Activated CD8-positive, alpha-beta T cell treated with anti-CD3 and anti-CD28 coated beads, Interleukin-2, amount 10 ng/mL, durations not matched to agents 7 days and 5 days (primary cell): ENCODE results near the gene TMED4. TPM values are rescaled to one million over a fixed set of nuclear protein-coding genes. Genes with fewer than 3 reads are reported as not detected.
"Not testable (repeated sequence)": the region's sequence is repeated elsewhere in the genome, so short reads cannot be mapped to it uniquely, and the experiment has no call there.

ENCODE experiments used
- ATAC-seq: fragments of 150-1000 bp; cut with Tn5 transposase; one replicate; pipeline ENCODE4 v1.10.0; 2021; ENCODE audit warnings: moderate library complexity
- CTCF ChIA-PET: fragments of 350-600 bp; sonication (Branson Sonifier 250); formaldehyde crosslinking; loops from one replicate; lab custom pipeline; 2021; ENCODE audit warnings: antibody characterized with exemption; lab: Charles Lee
- POLR2A ChIA-PET: fragments of 350-600 bp; sonication (Branson Sonifier 250); formaldehyde crosslinking; loops from one replicate; lab custom pipeline; 2021; ENCODE audit warnings: antibody characterized with exemption; lab: Charles Lee
- DNase-seq: peaks from one replicate; pipeline ENCODE4 v3.0.0-alpha.2; 2020
- H3K27ac Mint-ChIP-seq: one replicate; pipeline ENCODE4 v1.8.0; 2021; ENCODE audit warnings: mild to moderate bottlenecking, mixed read lengths
- H3K27me3 Mint-ChIP-seq: one replicate; pipeline ENCODE4 v1.8.0; 2021; ENCODE audit warnings: low read depth, mixed read lengths
- H3K36me3 Mint-ChIP-seq: one replicate; pipeline ENCODE4 v1.8.0; 2021; ENCODE audit warnings: low read depth, mixed read lengths
- H3K4me1 Mint-ChIP-seq: one replicate; pipeline ENCODE4 v1.8.0; 2021; ENCODE audit warnings: low read depth, mixed read lengths
- H3K4me3 Mint-ChIP-seq: one replicate; pipeline ENCODE4 v1.8.0; 2021; ENCODE audit warnings: mild to moderate bottlenecking, mixed read lengths
- H3K9me3 Mint-ChIP-seq: one replicate; pipeline ENCODE4 v1.8.0; 2022; ENCODE audit warnings: mixed read lengths; ENCODE audit not compliant: insufficient read depth
- total RNA-seq, 2 experiments: library from RNA; stranded (reverse); gene quantifications; one replicate each; pipeline ENCODE4 v1.2.3, GENCODE V29; 2021

TMED4 gene
- total RNA-seq, 2 experiments from 2014 or later: 63.8 to 65.9 TPM

- no peak overlapping the region for H3K27ac Mint-ChIP-seq
- peaks cover 20% of the 10 kb centered on the region for H3K4me1 Mint-ChIP-seq
- no peak overlapping the region for H3K4me3 Mint-ChIP-seq
- no peaks in the 10 kb centered on the region for H3K9me3 Mint-ChIP-seq
- DNase-seq (no peak), ATAC-seq (no peak)
- no peaks in the 10 kb centered on the region for H3K27me3 Mint-ChIP-seq
- H3K36me3 Mint-ChIP-seq: peaks cover 80% of the 10 kb centered on the region
- POLR2A ChIA-PET: interaction anchor here (0.6 kb wide), 1 partner anchor 461 kb away, joined by 3 read pairs; no protein-coding TSS in a partner anchor
- CTCF ChIA-PET: interaction anchor here (0.9 to 1.9 kb wide), 3 partner anchors 34 to 220 kb away, joined by 3 to 4 read pairs (median 3); partner anchors contain the start of gene NUDCD3
These were observed 13.1 kb downstream of the TMED4 start for GRCh38 chr7:44568771-44569560.

- Mint-ChIP-seq H3K9me3 (no peaks in the 10 kb centered on the region), H3K4me3 (no peak overlapping the region), H3K27me3 (no peaks in the 10 kb centered on the region), H3K36me3 (peaks cover 72% of the 10 kb centered on the region), H3K27ac (peak overlapping the region; percentile 21), H3K4me1 (peaks cover 17% of the 10 kb centered on the region)
- DNase-seq: no peak
- ChIA-PET CTCF (interaction anchor here (0.6 to 1.3 kb wide), 3 partner anchors 78 to 482 kb away, joined by 3 read pairs; partner anchors contain the start of gene NUDCD3), POLR2A (no interaction called here)
- no peak for ATAC-seq
These were observed 14.1 kb downstream of the TMED4 start for GRCh38 chr7:44567884-44568283.

DNA sequence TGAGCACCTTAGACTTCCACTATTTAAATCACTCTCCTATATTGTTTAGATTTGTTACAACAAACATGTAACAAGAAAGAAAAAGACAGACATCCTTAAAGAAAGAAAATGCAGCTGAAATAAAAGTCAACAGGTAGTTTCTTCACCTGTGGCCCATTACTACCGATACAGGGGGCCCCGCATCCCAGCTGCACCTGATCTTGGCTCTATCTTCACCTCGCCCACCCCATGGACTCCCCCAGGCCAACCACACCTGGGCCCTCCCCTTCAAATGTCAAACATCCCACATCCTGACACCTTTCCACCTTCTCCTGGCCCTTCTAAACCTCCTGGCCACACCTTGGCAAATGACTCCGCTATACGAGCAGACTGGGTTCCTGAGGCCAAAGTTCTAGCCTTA lies 15.4 kb downstream of the TMED4 start:
- Mint-ChIP-seq H3K27ac (no peak overlapping the region), H3K4me3 (no peak overlapping the region), H3K36me3 (peaks cover 60% of the 10 kb centered on the region), H3K4me1 (peaks cover 7% of the 10 kb centered on the region), H3K9me3 (no peaks in the 10 kb centered on the region), H3K27me3 (no peaks in the 10 kb centered on the region)
- DNase-seq (no peak), ATAC-seq (no peak)
- POLR2A ChIA-PET: interaction anchor here (1.3 kb wide), 1 partner anchor 77 kb away, joined by 3 read pairs; the partner anchor contains the start of gene NUDCD3
- CTCF ChIA-PET: interaction anchor here (1.4 to 4.0 kb wide), 7 partner anchors 8 to 325 kb away, joined by 5 to 50 read pairs (median 6); partner anchors contain the start of gene DDX56

GRCh38 chr7:44565795-44566559 lies 16.1 kb downstream of the TMED4 start:
- ATAC-seq (peak; percentile 42), DNase-seq (no peak)
- Mint-ChIP-seq H3K27me3 (no peaks in the 10 kb centered on the region), H3K9me3 (no peaks in the 10 kb centered on the region), H3K4me3 (no peak overlapping the region), H3K36me3 (peaks cover 54% of the 10 kb centered on the region), H3K27ac (no peak overlapping the region), H3K4me1 (peaks cover 7% of the 10 kb centered on the region)
- ChIA-PET CTCF (interaction anchor here (0.7 to 4.0 kb wide), 37 partner anchors 9 to 581 kb away, joined by 3 to 50 read pairs (median 4); partner anchors contain the start of genes DDX56, POLD2 and TMED4), POLR2A (interaction anchor here (0.5 to 1.9 kb wide), 4 partner anchors 8 to 857 kb away, joined by 3 to 8 read pairs (median 4); partner anchors contain the start of genes DDX56, NUDCD3 and TMED4)

DNA sequence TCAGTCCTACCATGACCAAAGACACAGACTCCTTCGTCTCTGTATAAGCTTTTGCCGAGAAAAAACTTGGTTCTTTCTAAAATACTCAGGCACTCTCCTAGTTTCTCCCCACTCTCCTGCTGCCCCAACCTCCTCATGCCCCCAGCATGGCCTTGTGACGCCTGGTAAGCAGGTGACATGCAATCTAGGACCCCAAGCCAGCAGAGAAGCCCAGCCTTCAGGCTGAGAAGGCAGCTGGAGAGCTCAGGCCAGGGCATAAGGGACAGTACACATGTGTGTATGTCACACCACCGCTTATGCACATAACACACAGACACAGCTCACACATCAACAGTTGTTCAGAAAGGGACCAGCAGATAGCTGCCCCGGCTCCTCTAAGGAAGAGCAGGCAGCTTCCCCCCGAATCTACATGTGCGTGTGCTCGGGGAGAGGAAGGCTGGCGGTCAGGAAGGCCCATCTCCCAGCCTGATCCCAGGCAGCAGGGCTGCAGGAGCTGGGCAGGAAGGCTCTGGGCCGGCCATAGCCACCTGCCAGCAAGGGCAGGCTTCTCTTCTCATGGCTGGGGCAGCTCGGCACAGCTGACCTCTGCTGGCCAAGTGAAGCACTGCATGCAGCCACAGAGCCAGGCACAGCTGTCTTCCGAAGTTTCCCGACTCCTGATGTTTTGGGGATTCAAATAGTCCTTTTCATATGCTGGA lies 16.8 kb downstream of the TMED4 start:
- H3K4me1 Mint-ChIP-seq: peaks cover 7% of the 10 kb centered on the region
- ATAC-seq (peak; percentile 88), DNase-seq (peak; percentile 69)
- no peak overlapping the region for H3K4me3 Mint-ChIP-seq
- no peaks in the 10 kb centered on the region for H3K27me3 Mint-ChIP-seq
- CTCF ChIA-PET: interaction anchor here (0.7 to 4.0 kb wide), 43 partner anchors 10 to 580 kb away, joined by 3 to 50 read pairs (median 4); partner anchors contain the start of genes DDX56, POLD2 and TMED4
- peaks cover 48% of the 10 kb centered on the region for H3K36me3 Mint-ChIP-seq
- no peak overlapping the region for H3K27ac Mint-ChIP-seq
- POLR2A ChIA-PET: interaction anchor here (0.5 to 1.9 kb wide), 3 partner anchors 9 to 857 kb away, joined by 3 to 8 read pairs (median 4); partner anchors contain the start of genes DDX56 and TMED4
- no peaks in the 10 kb centered on the region for H3K9me3 Mint-ChIP-seq

DNA sequence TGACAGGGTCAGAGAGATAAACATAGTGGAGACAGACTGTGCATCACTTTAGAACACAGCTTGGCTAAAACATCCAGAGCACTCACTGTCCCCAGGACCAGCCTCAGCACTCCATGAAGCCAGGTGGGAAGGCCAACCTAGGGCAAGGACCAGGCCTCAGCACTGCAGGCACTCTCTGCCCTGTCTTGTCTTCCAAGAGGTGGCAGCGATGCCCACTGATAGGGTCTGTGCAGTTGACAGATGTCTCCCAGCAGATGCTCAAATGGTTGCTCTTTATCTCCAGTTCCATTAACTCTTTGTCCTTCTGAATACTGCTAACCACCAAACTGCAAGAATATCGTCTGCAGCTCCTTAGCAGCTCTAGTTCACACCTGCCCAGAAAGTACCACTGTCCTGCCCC lies 17.4 kb downstream of the TMED4 start:
- peaks cover 41% of the 10 kb centered on the region for H3K36me3 Mint-ChIP-seq
- ChIA-PET POLR2A (interaction anchor here (0.5 to 1.9 kb wide), 4 partner anchors 8 to 457 kb away, joined by 3 to 8 read pairs (median 4); partner anchors contain the start of genes DDX56 and TMED4), CTCF (interaction anchor here (0.9 to 4.0 kb wide), 31 partner anchors 8 to 441 kb away, joined by 3 to 50 read pairs (median 5); partner anchors contain the start of genes DDX56, POLD2 and TMED4)
- H3K27me3 Mint-ChIP-seq: no peaks in the 10 kb centered on the region
- DNase-seq (no peak), ATAC-seq (no peak)
- H3K4me3 Mint-ChIP-seq: no peak overlapping the region
- H3K9me3 Mint-ChIP-seq: no peaks in the 10 kb centered on the region
- H3K4me1 Mint-ChIP-seq: peaks cover 4% of the 10 kb centered on the region
- H3K27ac Mint-ChIP-seq: no peak overlapping the region

DNA sequence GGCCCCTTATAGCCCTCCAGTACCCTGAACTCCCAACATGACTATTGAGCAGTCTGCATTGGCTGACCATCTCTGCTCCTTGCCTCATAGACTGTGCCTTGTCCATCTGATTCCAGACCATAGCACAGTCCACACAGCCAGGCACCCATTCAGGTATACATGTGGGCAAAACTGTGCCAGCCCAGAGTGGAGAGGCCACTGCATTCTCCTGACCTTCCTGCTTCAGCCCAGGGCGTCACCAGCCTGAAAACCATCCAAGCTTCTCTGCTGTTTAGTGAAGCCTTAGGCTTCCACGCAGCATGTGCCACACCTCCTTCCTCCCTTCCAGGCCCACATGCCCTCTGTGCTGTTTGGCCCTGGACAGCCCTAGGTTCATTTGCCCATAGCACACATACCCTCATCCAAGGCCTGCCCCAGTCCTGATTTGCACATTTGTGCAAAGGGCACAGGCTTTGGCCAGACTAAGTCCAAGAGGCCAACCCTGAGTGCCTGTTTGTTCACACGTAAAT lies 18.8 kb downstream of the TMED4 start:
- Mint-ChIP-seq H3K27ac (peak overlapping the region; percentile 43), H3K4me3 (no peak overlapping the region), H3K9me3 (no peaks in the 10 kb centered on the region), H3K4me1 (peaks cover 4% of the 10 kb centered on the region), H3K36me3 (peaks cover 29% of the 10 kb centered on the region), H3K27me3 (no peaks in the 10 kb centered on the region)
- ChIA-PET CTCF (interaction anchor here (2.0 to 4.0 kb wide), 4 partner anchors 12 to 322 kb away, joined by 5 to 50 read pairs (median 26); partner anchors contain the start of gene DDX56), POLR2A (no interaction called here)
- DNase-seq (no peak), ATAC-seq (no peak)

GRCh38 chr7:44562622-44562962 lies 19.4 kb downstream of the TMED4 start:
- CTCF ChIA-PET: interaction anchor here (0.7 kb wide), 1 partner anchor 65 kb away, joined by 3 read pairs; no protein-coding TSS in a partner anchor
- peaks cover 23% of the 10 kb centered on the region for H3K36me3 Mint-ChIP-seq
- H3K4me1 Mint-ChIP-seq, ATAC-seq, H3K27ac Mint-ChIP-seq, H3K9me3 Mint-ChIP-seq, H3K4me3 Mint-ChIP-seq, POLR2A ChIA-PET, DNase-seq, H3K27me3 Mint-ChIP-seq: not testable (repeated sequence)

- CTCF ChIA-PET: interaction anchor here (0.7 kb wide), 1 partner anchor 65 kb away, joined by 3 read pairs; no protein-coding TSS in a partner anchor
- H3K4me1 Mint-ChIP-seq: peaks cover 4% of the 10 kb centered on the region
- DNase-seq: no peak
- POLR2A ChIA-PET: no interaction called here
- no peak overlapping the region for H3K27ac Mint-ChIP-seq
- H3K36me3 Mint-ChIP-seq: peaks cover 18% of the 10 kb centered on the region
- H3K4me3 Mint-ChIP-seq: no peak overlapping the region
- no peaks in the 10 kb centered on the region for H3K27me3 Mint-ChIP-seq
- H3K9me3 Mint-ChIP-seq: no peaks in the 10 kb centered on the region
- ATAC-seq: no peak
These were observed 19.9 kb downstream of the TMED4 start for GRCh38 chr7:44561962-44562621.

DNA sequence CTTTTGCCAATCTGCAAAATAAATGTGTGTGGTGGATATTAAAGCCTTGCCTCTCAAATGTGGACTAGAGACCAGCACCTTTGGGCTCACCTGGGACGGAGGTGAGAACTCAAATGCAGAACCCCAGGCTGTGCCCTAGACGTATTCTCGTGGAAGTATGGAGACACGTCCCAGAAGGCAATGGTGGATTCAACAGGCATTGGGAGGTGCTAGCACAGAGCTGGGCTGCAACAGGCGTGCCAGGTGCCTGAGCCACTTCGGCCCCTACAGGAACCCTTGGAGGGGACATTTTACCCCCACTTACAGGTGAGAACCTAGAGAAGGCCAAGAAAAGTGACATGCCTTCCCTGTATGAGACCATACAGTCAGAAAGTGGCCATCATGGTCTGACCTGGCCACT lies 20.6 kb downstream of the TMED4 start:
- CTCF ChIA-PET: interaction anchor here (0.8 to 1.1 kb wide), 3 partner anchors 9 to 321 kb away, joined by 3 to 5 read pairs (median 3); no protein-coding TSS in a partner anchor
- no peak overlapping the region for H3K4me3 Mint-ChIP-seq
- peaks cover 4% of the 10 kb centered on the region for H3K4me1 Mint-ChIP-seq
- peaks cover 17% of the 10 kb centered on the region for H3K36me3 Mint-ChIP-seq
- H3K27ac Mint-ChIP-seq: no peak overlapping the region
- ATAC-seq (no peak), DNase-seq (no peak)
- POLR2A ChIA-PET: no interaction called here
- peaks cover 3% of the 10 kb centered on the region for H3K27me3 Mint-ChIP-seq
- H3K9me3 Mint-ChIP-seq: no peaks in the 10 kb centered on the region
